Measurements from ENCODE around the gene TSPO.

Gene TSPO

GRCh38 chr22:43201486-43202219 lies 50.3 kb downstream of the TSPO start:
- DNase-seq (ENCODE audit: low read depth, low spot score), result no peak

- no peak for DNase-seq (ENCODE audit: low read depth, low spot score)
Measured at GRCh38 chr22:43202326-43202725, 51.0 kb downstream of the TSPO start.

DNA sequence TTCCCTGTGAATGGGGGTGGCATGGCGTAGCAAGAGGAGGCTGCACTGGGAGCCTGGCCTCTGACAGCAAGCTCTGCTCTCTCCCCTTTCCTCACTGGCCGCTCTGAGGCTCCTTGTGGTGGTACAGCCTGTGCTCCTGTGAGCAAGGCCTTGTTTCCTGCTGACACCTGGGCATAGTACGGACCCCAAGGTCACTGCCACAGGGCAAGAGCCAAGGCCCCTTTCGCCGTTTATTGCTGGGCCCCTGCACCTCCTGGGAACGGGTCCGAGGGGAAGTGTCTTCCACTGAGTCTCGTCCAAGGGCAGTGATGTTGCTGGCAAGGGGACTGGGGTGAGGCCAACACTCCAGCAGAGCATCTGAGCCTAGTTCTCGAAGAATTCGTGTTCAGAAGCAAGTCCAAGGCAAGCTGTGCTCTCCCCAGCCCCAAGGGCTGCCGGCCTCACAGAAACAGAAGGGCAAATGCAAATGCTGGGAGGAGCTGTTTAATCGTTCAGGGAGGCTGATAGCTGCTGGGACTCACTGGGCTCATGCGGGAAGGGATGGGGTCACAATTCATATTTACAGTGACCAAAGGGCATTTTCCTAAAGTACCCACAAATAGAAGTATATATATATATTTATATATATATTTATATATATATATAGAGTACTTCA lies 51.5 kb downstream of the TSPO start:
- DNase-seq (ENCODE audit: low read depth, low spot score), result no peak

DNA sequence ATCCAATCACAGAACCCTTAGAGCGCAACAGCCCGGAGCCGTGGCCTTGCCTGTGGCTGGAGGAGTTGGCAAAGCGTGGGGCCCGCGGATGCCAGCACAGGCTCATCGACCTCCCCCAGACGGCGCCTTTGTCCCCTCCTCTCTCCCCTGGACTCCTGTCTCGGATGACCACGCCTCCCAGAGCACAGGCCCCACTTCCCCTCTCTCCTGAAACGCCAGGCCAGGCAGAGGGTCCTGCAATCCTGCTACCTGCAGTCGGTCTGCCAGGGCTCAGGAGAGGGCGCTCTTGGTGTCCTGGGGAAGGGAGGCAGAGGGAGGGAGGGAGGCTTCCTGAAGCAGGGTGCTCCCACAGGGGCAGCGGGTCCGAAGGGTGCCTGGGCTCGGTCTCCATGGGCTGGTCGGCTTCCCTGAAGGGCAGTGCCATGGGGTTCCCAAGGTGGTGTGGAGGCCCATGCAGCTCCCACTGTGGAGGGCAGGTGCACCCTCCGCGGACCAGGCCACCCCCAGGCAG lies 52.2 kb downstream of the TSPO start:
- no peak for DNase-seq (ENCODE audit: low read depth, low spot score)

DNA sequence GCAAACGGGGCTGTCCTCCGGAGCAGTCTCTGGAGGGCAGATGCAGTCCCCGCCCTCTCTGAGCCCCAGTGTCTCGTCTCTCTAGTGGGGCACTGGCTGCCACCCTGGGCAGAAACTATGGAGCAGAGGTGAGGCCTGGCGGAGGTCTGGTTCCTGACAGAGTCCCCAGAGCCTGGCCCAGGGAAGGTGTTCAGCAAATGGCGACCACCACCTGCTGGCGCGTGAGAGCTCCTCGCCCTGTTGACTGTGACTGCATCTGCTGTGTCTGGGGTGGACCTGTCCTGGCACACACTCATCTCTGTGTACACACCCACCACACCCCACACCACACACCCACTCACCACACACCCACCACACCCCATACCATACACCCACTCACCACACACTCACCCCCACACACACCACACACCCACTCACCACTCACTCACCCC lies 53.9 kb downstream of the TSPO start:
- no peak for DNase-seq (ENCODE audit: low read depth, low spot score)

GRCh38 chr22:43205748-43206508 lies 54.6 kb downstream of the TSPO start:
- DNase-seq (ENCODE audit: low read depth, low spot score), result no peak

DNA sequence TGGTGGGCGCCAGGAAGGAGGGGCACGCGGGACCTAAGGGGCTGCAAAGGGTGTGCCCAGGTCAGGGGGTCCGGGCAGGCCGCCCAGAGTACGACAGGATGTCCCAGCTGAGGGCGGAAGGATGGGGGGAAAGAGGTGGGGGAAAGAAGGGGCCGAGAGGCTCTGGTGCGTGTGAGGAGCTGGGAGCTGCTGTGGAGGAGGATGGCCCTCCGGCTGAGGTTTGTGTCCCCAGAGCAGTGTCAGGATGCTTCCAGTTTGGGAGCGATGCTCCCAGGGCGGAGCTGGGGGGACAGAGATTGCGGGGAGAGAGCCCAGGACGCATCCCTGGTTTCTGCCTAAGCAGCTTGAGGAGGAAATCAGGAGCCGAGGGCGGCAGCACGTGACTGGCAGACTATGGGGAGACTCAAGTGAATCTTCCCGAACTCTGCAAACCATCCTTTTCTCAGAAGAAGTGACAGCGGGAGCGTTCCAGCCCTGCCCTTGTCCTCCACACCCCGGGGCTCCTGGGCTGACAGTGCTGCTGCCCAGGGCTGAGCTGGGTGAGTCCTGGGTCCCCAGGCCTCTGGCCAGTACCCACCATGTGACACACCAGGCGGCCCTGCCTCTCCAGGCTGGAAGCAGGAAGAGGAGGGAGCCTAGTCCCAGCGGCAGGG lies 55.3 kb downstream of the TSPO start:
- no peak for DNase-seq (ENCODE audit: low read depth, low spot score)

DNA sequence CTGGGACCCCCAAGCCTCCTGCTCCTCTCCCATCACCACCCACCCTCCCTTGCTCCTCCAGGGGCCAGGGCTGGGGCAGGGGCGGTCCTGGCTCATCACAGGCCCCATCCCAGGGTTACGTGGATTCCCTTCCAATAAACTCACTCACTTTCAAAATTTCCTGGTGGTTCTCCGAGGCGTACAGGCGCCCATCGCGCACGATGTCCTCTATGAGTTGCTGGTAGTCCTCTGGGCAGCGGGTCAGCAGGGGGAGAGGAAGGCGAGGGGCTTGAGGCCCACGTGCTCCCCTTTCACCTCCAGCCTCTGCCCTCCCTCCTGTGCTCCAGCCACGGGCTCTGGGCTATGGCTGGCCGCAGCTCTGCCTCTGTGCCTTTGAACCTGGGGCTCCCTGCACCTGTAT lies 56.0 kb downstream of the TSPO start:
- no peak for DNase-seq (ENCODE audit: low read depth, low spot score)

DNA sequence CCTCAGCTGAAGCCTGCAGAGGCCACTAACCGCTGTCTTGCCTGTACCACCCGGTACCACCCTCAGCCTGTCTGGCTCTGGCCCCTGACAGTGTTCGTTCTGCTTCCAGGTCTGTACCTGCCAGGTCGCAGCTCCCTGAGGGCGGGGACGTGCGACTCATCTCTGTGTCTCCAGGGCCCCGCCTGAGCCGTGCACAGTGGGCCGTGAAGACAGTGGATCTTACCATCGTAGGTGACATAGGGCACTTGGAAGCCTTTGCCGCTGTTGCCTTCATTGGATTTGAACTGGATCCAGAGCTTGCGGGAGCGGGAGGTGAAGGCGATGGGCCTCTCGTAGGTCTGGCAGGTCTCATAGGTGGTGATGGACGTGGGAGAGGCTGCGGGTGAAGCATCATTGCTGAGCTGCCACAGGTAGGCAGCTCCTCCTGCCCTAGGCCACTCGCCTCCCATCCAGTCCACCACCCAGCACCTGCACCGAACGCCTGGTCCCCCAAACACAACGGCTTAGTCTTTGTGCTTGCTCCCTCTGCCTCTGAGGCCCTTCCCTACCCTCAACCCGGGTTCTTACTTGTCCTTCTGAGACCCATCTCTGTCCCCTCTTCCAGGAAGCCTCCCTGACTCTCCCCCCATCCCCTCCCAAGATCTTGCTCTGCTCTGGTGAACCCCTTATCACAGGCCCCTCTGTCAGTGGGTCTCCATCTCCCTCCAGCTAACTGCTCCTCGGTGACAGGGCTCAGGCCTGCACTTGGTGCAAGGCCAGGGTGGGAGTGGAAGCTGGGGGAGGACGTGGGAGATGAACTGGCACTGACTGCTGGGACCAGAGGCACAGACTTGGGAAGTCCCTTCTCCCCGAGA lies 56.7 kb downstream of the TSPO start:
- no peak for DNase-seq (ENCODE audit: low read depth, low spot score)

GRCh38 chr22:43208703-43209522 lies 57.6 kb downstream of the TSPO start:
- DNase-seq (ENCODE audit: low read depth, low spot score), result no peak

DNA sequence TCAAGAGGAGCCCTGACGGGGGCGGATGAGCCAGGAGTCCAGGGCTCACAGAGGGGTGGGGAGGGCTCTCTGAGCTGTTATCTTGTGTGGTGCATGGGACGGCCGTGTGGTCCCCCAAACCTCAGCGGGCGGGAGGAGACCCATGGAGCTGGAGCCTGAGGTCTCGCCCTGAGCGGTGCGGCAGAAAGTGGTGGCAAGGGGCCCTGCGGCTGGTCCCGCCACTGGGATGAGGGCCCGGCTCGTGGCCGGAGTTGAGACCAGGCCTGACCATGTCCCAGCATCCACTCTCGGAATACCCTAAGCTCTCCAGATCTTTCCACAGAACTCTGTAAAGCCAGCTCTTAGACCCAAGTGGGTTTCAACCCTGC lies 58.1 kb downstream of the TSPO start:
- DNase-seq (ENCODE audit: low read depth, low spot score), result no peak

- no peak for DNase-seq (ENCODE audit: low read depth, low spot score)
Measured at GRCh38 chr22:43209971-43210370, 58.6 kb downstream of the TSPO start.

DNA sequence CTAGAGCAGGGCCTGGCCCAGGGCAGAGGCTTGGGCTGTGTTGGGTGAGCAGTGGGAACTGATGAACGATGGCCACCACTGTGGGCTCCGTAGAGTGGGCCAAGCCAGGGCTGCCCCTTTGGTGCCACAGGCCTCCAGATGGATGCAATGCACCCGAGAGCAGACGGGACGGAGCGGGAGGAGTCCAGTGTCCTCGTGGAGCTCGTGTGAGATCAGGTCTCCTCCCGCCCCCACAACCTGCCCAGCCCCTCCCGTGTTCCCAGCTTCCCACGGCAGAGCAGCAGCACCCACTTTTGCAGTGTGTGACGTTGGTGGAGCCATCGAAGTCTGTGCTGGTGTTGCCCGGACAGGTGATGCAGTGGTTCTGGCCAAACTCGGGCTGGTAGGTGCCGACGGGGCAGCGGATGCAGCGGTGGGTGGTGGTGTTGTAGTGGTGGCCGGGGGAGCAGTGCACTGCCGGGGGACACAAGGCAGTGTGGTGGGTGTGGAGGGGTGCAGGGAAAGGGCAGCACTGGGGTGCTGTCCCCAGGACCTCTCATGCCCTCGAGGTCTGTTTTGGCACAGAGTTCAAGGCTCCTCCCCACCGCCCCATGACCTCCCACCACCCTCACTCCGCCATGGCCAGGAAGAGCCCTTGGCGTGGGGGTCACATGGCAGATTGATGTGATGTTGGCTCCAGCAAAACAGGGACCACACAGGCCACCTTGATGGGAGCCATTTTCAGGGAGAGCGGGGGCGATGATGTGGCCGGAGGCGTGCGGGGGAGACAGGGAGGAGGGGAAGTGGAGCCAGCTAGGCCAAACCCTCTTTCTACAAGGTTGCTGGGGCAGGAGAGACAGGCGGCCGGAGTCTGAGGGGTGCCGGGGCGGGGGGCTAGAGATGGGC lies 59.5 kb downstream of the TSPO start:
- no peak for DNase-seq (ENCODE audit: low read depth, low spot score)

GRCh38 chr22:43211941-43212433 lies 60.6 kb downstream of the TSPO start:
- DNase-seq (ENCODE audit: low read depth, low spot score), result no peak

- DNase-seq (ENCODE audit: low read depth, low spot score), result no peak
Measured at GRCh38 chr22:43212434-43212952, 61.1 kb downstream of the TSPO start.
